ENCODE measurements around the gene SNX33. TPM values are rescaled to one million over a fixed set of nuclear protein-coding genes. Genes with fewer than 3 reads are reported as not detected.

The SNX33 gene
- total and polyA plus RNA-seq, 2 donors from 2014 or later = 14.2 to 20.2 TPM

GRCh38 chr15:75695634-75696310, 48.1 kb downstream of the SNX33 start:
- TF ChIP-seq, protein P1, sequence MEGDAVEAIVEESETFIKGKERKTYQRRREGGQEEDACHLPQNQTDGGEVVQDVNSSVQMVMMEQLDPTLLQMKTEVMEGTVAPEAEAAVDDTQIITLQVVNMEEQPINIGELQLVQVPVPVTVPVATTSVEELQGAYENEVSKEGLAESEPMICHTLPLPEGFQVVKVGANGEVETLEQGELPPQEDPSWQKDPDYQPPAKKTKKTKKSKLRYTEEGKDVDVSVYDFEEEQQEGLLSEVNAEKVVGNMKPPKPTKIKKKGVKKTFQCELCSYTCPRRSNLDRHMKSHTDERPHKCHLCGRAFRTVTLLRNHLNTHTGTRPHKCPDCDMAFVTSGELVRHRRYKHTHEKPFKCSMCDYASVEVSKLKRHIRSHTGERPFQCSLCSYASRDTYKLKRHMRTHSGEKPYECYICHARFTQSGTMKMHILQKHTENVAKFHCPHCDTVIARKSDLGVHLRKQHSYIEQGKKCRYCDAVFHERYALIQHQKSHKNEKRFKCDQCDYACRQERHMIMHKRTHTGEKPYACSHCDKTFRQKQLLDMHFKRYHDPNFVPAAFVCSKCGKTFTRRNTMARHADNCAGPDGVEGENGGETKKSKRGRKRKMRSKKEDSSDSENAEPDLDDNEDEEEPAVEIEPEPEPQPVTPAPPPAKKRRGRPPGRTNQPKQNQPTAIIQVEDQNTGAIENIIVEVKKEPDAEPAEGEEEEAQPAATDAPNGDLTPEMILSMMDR (IDR thresholded peaks at IDR 0.05; ENCODE audit: borderline replicate concordance, extremely low read depth, insufficient read depth) = no peak
- H3K36me3 ChIP-seq (ENCODE audit: control insufficient read depth in 2 of 3, insufficient read depth in 3 of 3, low read length in 3 of 3) = no peaks in the 10 kb centered on the region
- H3K27ac ChIP-seq (ENCODE audit: low read depth in 2 of 2, low read length in 2 of 2) = no peak overlapping the region
- DNase-seq (no peak), FAIRE-seq (no peak)
- no peaks in the 10 kb centered on the region for H3K27me3 ChIP-seq (ENCODE audit: control insufficient read depth, insufficient read depth, low read length)
- no peaks in the 10 kb centered on the region for H3K9me3 ChIP-seq (ENCODE audit: control insufficient read depth in 2 of 3, insufficient read depth in 1 of 3, low read length in 3 of 3)
- no peak overlapping the region for H3K9ac ChIP-seq (ENCODE audit: low read length in 3 of 3)
- no peak overlapping the region for H3K4me3 ChIP-seq (ENCODE audit: low read length in 3 of 3)
- intact Hi-C loops (cut with DNase I) = no loop called here
- H3K4me1 ChIP-seq (ENCODE audit: control insufficient read depth in 2 of 3, insufficient read depth in 2 of 3, low read depth in 1 of 3, low read length in 3 of 3) = peaks cover 0 to 2% (median 0%) of the 10 kb centered on the region in 3 donors

DNA sequence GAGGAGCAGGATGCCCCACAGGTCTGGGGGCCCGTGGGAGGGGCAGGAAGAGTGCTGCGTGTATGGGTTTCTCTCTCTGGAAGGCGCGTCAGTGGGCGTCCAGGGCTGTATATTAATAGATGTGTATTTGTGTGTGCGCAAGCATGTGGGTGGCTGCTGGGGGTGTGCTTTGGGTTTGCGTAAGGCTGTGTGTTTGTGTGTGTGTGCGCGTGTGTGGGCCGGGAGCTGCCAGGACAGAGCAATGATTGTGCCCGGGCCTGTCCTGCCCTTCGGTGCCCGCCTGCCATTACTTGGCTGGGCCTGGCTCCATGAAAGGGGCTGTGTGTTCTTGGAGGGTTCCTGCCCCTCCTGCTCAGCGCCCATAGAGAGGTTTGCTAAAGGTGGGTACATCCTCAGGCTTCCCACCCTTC, 48.6 kb downstream of the SNX33 start:
- intact Hi-C loops (cut with DNase I) = no loop called here
- no peak for DNase-seq
- no peak for FAIRE-seq
- Histone ChIP-seq H3K9ac (ENCODE audit: low read length in 3 of 3) (no peak overlapping the region), H3K4me1 (ENCODE audit: control insufficient read depth in 2 of 3, insufficient read depth in 2 of 3, low read depth in 1 of 3, low read length in 3 of 3) (peaks cover 0 to 2% (median 0%) of the 10 kb centered on the region in 3 donors), H3K27ac (ENCODE audit: low read depth in 2 of 2, low read length in 2 of 2) (no peak overlapping the region), H3K4me3 (ENCODE audit: low read length in 3 of 3) (no peak overlapping the region), H3K9me3 (ENCODE audit: control insufficient read depth in 2 of 3, insufficient read depth in 1 of 3, low read length in 3 of 3) (no peaks in the 10 kb centered on the region), H3K36me3 (ENCODE audit: control insufficient read depth in 2 of 3, insufficient read depth in 3 of 3, low read length in 3 of 3) (no peaks in the 10 kb centered on the region), H3K27me3 (ENCODE audit: control insufficient read depth, insufficient read depth, low read length) (no peaks in the 10 kb centered on the region)
- TF ChIP-seq, protein P1 (IDR thresholded peaks at IDR 0.05; ENCODE audit: borderline replicate concordance, extremely low read depth, insufficient read depth) = no peak

- DNase-seq (no peak), FAIRE-seq (no peak)
- no peaks in the 10 kb centered on the region for H3K9me3 ChIP-seq (ENCODE audit: control insufficient read depth in 2 of 3, insufficient read depth in 1 of 3, low read length in 3 of 3)
- TF ChIP-seq, protein P1 (IDR thresholded peaks at IDR 0.05; ENCODE audit: borderline replicate concordance, extremely low read depth, insufficient read depth) = no peak
- no peaks in the 10 kb centered on the region for H3K27me3 ChIP-seq (ENCODE audit: control insufficient read depth, insufficient read depth, low read length)
- intact Hi-C loops (cut with DNase I) = no loop called here
- no peak overlapping the region for H3K9ac ChIP-seq (ENCODE audit: low read length in 3 of 3)
- H3K27ac ChIP-seq (ENCODE audit: low read depth in 2 of 2, low read length in 2 of 2) = no peak overlapping the region
- no peak overlapping the region for H3K4me3 ChIP-seq (ENCODE audit: low read length in 3 of 3)
- H3K4me1 ChIP-seq (ENCODE audit: control insufficient read depth in 2 of 3, insufficient read depth in 2 of 3, low read depth in 1 of 3, low read length in 3 of 3) = peaks cover 0 to 2% (median 0%) of the 10 kb centered on the region in 3 donors
- H3K36me3 ChIP-seq (ENCODE audit: control insufficient read depth in 2 of 3, insufficient read depth in 3 of 3, low read length in 3 of 3) = no peaks in the 10 kb centered on the region
Observed at GRCh38 chr15:75696854-75697259, 49.1 kb downstream of the SNX33 start.
